ENCODE results near the gene TMEM101.
"Not testable (repeated sequence)": the region's sequence is repeated elsewhere in the genome, so short reads cannot be mapped to it uniquely, and the experiment has no call there.

The TMEM101 gene

GRCh38 chr17:44023545-44024270 lies 8.9 kb upstream of the TMEM101 start:
- DNase-seq (ENCODE audit: low read depth), result no peak

GRCh38 chr17:44022246-44022645 lies 7.5 kb upstream of the TMEM101 start:
- DNase-seq (ENCODE audit: low read depth), result no peak

GRCh38 chr17:44021227-44021626 lies 6.5 kb upstream of the TMEM101 start:
- DNase-seq (ENCODE audit: low read depth), result not testable (repeated sequence)

GRCh38 chr17:44014133-44014436 lies 678 bp downstream of the TMEM101 start:
- no peak for DNase-seq (ENCODE audit: low read depth)

- DNase-seq (ENCODE audit: low read depth), result no peak
These were observed 1.9 kb downstream of the TMEM101 start for GRCh38 chr17:44012874-44013273.

- no peak for DNase-seq (ENCODE audit: low read depth)
These were observed 2.4 kb downstream of the TMEM101 start for GRCh38 chr17:44012391-44012790.

- DNase-seq (ENCODE audit: low read depth), result no peak
These were observed 2.9 kb downstream of the TMEM101 start for GRCh38 chr17:44011876-44012275.

GRCh38 chr17:44010966-44011647 lies 3.7 kb downstream of the TMEM101 start:
- no peak for DNase-seq (ENCODE audit: low read depth)

- DNase-seq (ENCODE audit: low read depth), result no peak
These were observed 6.4 kb downstream of the TMEM101 start for GRCh38 chr17:44008205-44008909.

- no peak for DNase-seq (ENCODE audit: low read depth)
These were observed 7.2 kb downstream of the TMEM101 start for GRCh38 chr17:44007346-44008204.

GRCh38 chr17:44006598-44007345 lies 8.0 kb downstream of the TMEM101 start:
- DNase-seq (ENCODE audit: low read depth), result peak; percentile 97

- no peak for DNase-seq (ENCODE audit: low read depth)
These were observed 8.5 kb downstream of the TMEM101 start for GRCh38 chr17:44006272-44006597.

- DNase-seq (ENCODE audit: low read depth), result no peak
These were observed 9.1 kb downstream of the TMEM101 start for GRCh38 chr17:44005527-44006271.

- DNase-seq (ENCODE audit: low read depth), result no peak
These were observed 9.8 kb downstream of the TMEM101 start for GRCh38 chr17:44004761-44005526.

- no peak for DNase-seq (ENCODE audit: low read depth)
These were observed 10.5 kb downstream of the TMEM101 start, which contains the start of gene NAGS for GRCh38 chr17:44004077-44004760. Gene NAGS, plus strand, starts transcription at chr17:44004622. Its CDS starts 42 bp downstream, at chr17:44004664.

GRCh38 chr17:44002141-44002848 lies 12.5 kb downstream of the TMEM101 start:
- no peak for DNase-seq (ENCODE audit: low read depth)

GRCh38 chr17:44001461-44001920 lies 13.3 kb downstream of the TMEM101 start:
- DNase-seq (ENCODE audit: low read depth), result no peak

GRCh38 chr17:44000871-44001460 lies 13.8 kb downstream of the TMEM101 start:
- no peak for DNase-seq (ENCODE audit: low read depth)
